Activated naive CD4-positive, alpha-beta T cell treated with anti-CD3 and anti-CD28 coated beads, Interleukin-2, amount 50 U/mL, for 24 hours (primary cell): ENCODE data around the gene TAF4B.
"Not testable (repeated sequence)": the region's sequence is repeated elsewhere in the genome, so short reads cannot be mapped to it uniquely, and the experiment has no call there.

Experiments used
- H3K27ac Mint-ChIP-seq: one replicate; pipeline ENCODE4 v1.8.0; 2021; ENCODE audit warnings: mild to moderate bottlenecking, mixed read lengths
- H3K27me3 Mint-ChIP-seq: one replicate; pipeline ENCODE4 v1.8.0; 2021; ENCODE audit warnings: mixed read lengths
- H3K36me3 Mint-ChIP-seq: one replicate; pipeline ENCODE4 v1.8.0; 2021; ENCODE audit warnings: mixed read lengths
- H3K4me1 Mint-ChIP-seq: one replicate; pipeline ENCODE4 v1.8.0; 2021; ENCODE audit warnings: mixed read lengths
- H3K4me3 Mint-ChIP-seq: one replicate; pipeline ENCODE4 v1.8.0; 2021; ENCODE audit warnings: mild to moderate bottlenecking, mixed read lengths
- H3K9me3 Mint-ChIP-seq: one replicate; pipeline ENCODE4 v1.8.0; 2021; ENCODE audit warnings: mixed read lengths

Gene TAF4B

DNA sequence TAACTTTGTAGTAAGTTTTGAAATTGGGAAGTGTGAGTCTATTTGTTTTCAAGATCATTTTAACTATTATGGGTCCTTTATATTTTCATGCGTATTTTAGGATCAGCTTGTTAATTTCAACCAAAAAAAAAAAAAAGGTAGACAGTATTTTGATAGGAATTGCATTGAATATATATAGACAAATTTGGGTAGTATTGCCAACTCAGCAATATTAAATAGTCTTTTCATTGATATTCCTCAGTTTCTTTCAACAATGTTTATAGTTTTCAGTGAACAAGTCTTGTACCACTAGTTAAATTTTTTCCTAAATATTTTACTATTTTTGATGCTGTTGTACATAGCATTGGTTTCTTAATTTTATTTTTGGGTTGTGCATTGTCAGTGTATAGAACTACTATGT lies 149.9 kb downstream of the TAF4B start:
- Mint-ChIP-seq H3K4me3 (no peak overlapping the region), H3K36me3 (peaks cover 11% of the 10 kb centered on the region), H3K4me1 (no peaks in the 10 kb centered on the region), H3K27me3 (no peaks in the 10 kb centered on the region), H3K27ac (no peak overlapping the region), H3K9me3 (peaks cover 4% of the 10 kb centered on the region)

- peaks cover 9% of the 10 kb centered on the region for H3K4me1 Mint-ChIP-seq
- H3K27ac Mint-ChIP-seq = no peak overlapping the region
- no peaks in the 10 kb centered on the region for H3K27me3 Mint-ChIP-seq
- H3K36me3 Mint-ChIP-seq = peaks cover 11% of the 10 kb centered on the region
- H3K4me3 Mint-ChIP-seq = no peak overlapping the region
- peaks cover 4% of the 10 kb centered on the region for H3K9me3 Mint-ChIP-seq
These were observed 152.5 kb downstream of the TAF4B start for GRCh38 chr18:26378701-26379100.

DNA sequence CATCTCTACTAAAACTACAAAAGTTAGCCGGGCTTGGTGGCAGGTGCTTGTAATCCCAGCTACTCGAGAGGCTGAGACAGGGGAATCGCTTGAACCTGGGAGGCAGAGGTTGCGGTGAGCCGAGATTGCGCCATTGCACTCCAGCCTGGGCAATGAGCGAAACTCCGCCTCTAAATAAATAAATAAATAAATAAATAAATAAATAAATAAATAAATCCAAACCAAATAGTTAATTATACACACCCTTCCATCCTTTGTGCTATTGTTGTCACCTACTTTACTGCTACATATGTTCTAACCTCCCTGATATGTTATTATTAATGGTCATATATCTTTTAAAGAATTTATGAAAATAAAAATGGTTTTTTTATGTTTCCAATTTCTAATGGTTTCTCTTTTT lies 155.3 kb downstream of the TAF4B start:
- H3K36me3 Mint-ChIP-seq, H3K27ac Mint-ChIP-seq, H3K27me3 Mint-ChIP-seq, H3K9me3 Mint-ChIP-seq, H3K4me1 Mint-ChIP-seq, H3K4me3 Mint-ChIP-seq: not testable (repeated sequence)

DNA sequence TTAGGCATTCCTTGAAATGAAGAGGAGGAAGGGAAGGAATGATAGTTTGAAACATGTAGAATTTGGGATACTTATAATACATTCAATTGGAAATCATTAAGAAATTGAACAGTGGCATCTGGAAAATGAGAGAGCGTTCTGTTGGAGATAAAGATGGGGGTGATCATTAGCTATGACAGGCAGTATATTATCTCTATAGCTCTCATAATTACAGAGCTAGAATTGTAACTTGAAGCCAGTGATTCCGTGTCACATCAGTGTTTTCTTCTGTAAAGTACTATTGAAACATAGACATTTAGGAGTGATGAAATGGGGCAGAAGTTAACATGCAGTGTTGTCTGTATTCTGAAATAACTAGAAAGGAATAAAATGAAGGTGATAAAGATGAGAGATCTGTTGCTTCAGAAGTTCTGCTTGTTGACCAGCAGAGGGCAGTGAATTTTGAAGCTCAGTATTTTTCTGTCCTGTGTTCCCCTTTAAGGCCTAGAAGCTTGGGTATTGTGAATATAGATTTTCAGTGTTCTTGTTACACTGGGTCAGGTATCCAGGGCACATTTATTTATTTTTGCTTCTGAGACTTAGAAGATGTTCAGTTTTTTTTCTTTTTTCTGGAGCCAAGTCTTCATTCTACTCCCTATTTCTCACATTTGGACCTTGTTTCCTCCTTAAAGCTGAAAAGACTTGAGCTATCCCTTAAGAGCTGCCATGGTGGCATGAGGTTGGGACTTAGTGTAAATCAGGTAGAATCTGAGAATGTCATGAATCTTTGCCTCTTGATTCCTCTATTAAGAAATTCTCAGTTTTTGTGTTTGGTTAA lies 157.4 kb downstream of the TAF4B start:
- peaks cover 6% of the 10 kb centered on the region for H3K36me3 Mint-ChIP-seq

DNA sequence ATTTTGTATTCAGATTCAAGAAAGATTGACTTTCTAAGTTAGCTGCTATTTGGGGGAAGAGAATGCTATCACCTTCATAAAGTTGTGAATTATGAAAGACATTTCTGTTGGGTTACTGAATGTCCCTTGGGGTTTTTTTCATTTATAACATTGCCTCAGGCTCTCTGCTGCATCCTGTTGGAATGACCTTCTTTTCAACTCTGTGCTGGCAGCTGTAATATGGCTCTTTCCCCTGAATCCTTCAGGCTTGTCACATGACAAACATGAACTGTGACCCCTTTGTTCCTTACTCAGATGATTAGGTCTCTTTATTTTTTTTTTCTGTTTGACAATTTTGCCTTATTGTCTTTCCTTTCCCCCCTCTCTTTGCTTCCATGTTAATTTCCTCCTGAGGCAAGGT lies 159.8 kb downstream of the TAF4B start:
- Mint-ChIP-seq H3K4me1 (peaks cover 9% of the 10 kb centered on the region), H3K36me3 (peaks cover 17% of the 10 kb centered on the region), H3K27ac (no peak overlapping the region), H3K4me3 (no peak overlapping the region), H3K9me3 (no peaks in the 10 kb centered on the region), H3K27me3 (no peaks in the 10 kb centered on the region)

More for the DNA sequence above, 157.4 kb downstream of the TAF4B start:
- Mint-ChIP-seq H3K27me3 (no peaks in the 10 kb centered on the region), H3K9me3 (no peaks in the 10 kb centered on the region), H3K4me3 (no peak overlapping the region), H3K27ac (no peak overlapping the region), H3K4me1 (peaks cover 9% of the 10 kb centered on the region)

DNA sequence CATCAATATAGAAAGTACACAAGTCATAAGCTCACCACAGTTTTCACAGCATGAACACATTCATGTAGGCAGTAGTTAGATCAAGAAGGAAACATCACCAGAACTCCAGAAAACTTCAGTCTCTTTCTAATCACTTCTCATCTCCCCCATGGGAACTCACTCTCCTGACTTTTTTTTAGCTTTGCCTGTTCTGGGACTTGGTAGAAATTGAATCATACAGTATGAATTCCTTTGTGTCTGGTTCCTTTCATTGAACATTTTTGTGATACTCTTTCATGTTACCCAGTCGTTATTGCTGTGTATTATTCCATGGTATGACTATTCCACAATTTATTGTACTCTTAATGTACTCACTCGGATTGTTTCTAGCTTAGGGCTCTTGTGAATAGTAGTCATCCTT lies 160.2 kb downstream of the TAF4B start:
- H3K36me3 Mint-ChIP-seq = peaks cover 18% of the 10 kb centered on the region
- no peak overlapping the region for H3K4me3 Mint-ChIP-seq
- H3K27ac Mint-ChIP-seq = no peak overlapping the region
- H3K9me3 Mint-ChIP-seq = no peaks in the 10 kb centered on the region
- peaks cover 9% of the 10 kb centered on the region for H3K4me1 Mint-ChIP-seq
- H3K27me3 Mint-ChIP-seq = no peaks in the 10 kb centered on the region

- Mint-ChIP-seq H3K36me3 (peaks cover 15% of the 10 kb centered on the region), H3K9me3 (no peaks in the 10 kb centered on the region), H3K4me1 (no peaks in the 10 kb centered on the region), H3K4me3 (no peak overlapping the region), H3K27ac (no peak overlapping the region), H3K27me3 (no peaks in the 10 kb centered on the region)
These were observed 167.9 kb downstream of the TAF4B start for GRCh38 chr18:26394047-26394654.

- H3K4me3 Mint-ChIP-seq = no peak overlapping the region
- peaks cover 3% of the 10 kb centered on the region for H3K36me3 Mint-ChIP-seq
- H3K9me3 Mint-ChIP-seq = no peaks in the 10 kb centered on the region
- no peaks in the 10 kb centered on the region for H3K4me1 Mint-ChIP-seq
- H3K27ac Mint-ChIP-seq = no peak overlapping the region
- H3K27me3 Mint-ChIP-seq = no peaks in the 10 kb centered on the region
These were observed 170.8 kb downstream of the TAF4B start for GRCh38 chr18:26397019-26397418.

DNA sequence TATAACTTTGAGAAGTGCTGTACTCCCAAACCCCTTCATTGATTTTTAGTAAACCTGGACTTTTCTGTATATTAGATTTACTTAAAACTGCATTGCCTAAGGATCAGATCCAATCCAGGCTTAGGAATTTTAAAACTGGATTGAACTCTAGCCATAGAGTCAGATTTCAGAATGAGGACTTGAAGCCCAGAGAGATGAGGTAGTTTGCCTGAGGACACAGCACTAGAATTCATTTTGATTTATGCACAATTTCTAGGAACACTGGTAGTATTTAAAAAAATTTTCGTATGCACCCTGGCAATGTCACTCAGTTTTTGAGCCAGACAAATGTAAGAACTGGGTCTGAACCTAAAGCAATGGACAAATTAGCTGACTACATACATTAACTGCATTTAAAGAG lies 177.2 kb downstream of the TAF4B start:
- Mint-ChIP-seq H3K9me3 (no peaks in the 10 kb centered on the region), H3K27me3 (no peaks in the 10 kb centered on the region), H3K27ac (no peak overlapping the region), H3K36me3 (no peaks in the 10 kb centered on the region), H3K4me3 (no peak overlapping the region), H3K4me1 (no peaks in the 10 kb centered on the region)

GRCh38 chr18:26405190-26405801 lies 179.1 kb downstream of the TAF4B start:
- Mint-ChIP-seq H3K27ac (no peak overlapping the region), H3K9me3 (no peaks in the 10 kb centered on the region), H3K4me3 (no peak overlapping the region), H3K36me3 (no peaks in the 10 kb centered on the region), H3K27me3 (no peaks in the 10 kb centered on the region), H3K4me1 (no peaks in the 10 kb centered on the region)

- Mint-ChIP-seq H3K27me3 (no peaks in the 10 kb centered on the region), H3K4me1 (no peaks in the 10 kb centered on the region), H3K9me3 (no peaks in the 10 kb centered on the region), H3K4me3 (no peak overlapping the region), H3K27ac (no peak overlapping the region), H3K36me3 (no peaks in the 10 kb centered on the region)
These were observed 180.1 kb downstream of the TAF4B start for GRCh38 chr18:26406324-26406723.

GRCh38 chr18:26406854-26407517 lies 180.7 kb downstream of the TAF4B start:
- Mint-ChIP-seq H3K9me3 (no peaks in the 10 kb centered on the region), H3K27me3 (no peaks in the 10 kb centered on the region), H3K27ac (no peak overlapping the region), H3K4me3 (no peak overlapping the region), H3K36me3 (no peaks in the 10 kb centered on the region), H3K4me1 (no peaks in the 10 kb centered on the region)

- H3K9me3 Mint-ChIP-seq = no peaks in the 10 kb centered on the region
- no peaks in the 10 kb centered on the region for H3K27me3 Mint-ChIP-seq
- H3K4me3 Mint-ChIP-seq = no peak overlapping the region
- no peak overlapping the region for H3K27ac Mint-ChIP-seq
- no peaks in the 10 kb centered on the region for H3K4me1 Mint-ChIP-seq
- H3K36me3 Mint-ChIP-seq = no peaks in the 10 kb centered on the region
These were observed 181.7 kb downstream of the TAF4B start for GRCh38 chr18:26407736-26408601.

GRCh38 chr18:26409091-26409490 lies 182.8 kb downstream of the TAF4B start:
- Mint-ChIP-seq H3K27ac (no peak overlapping the region), H3K27me3 (no peaks in the 10 kb centered on the region), H3K4me1 (no peaks in the 10 kb centered on the region), H3K9me3 (no peaks in the 10 kb centered on the region), H3K36me3 (no peaks in the 10 kb centered on the region), H3K4me3 (no peak overlapping the region)

GRCh38 chr18:26414901-26415440 lies 188.7 kb downstream of the TAF4B start:
- Mint-ChIP-seq H3K36me3 (no peaks in the 10 kb centered on the region), H3K4me1 (no peaks in the 10 kb centered on the region), H3K27me3 (no peaks in the 10 kb centered on the region), H3K9me3 (no peaks in the 10 kb centered on the region), H3K4me3 (no peak overlapping the region), H3K27ac (no peak overlapping the region)
